WERI-Rb-1 (cell line): Measurements from ENCODE around the gene TRABD2B.

ENCODE experiments used
- DNase-seq: peaks from one replicate; pipeline ENCODE4 v3.0.0-alpha.2; 2020
- H3K27ac ChIP-seq: fragments of 250-450 bp; sonication (Bioruptor Pico); 2 replicates; pipeline ENCODE4 v1.5.1; 2020; ENCODE audit warnings: mild to moderate bottlenecking, moderate library complexity
- H3K27me3 ChIP-seq: fragments of 250-450 bp; sonication (Bioruptor Pico); 2 replicates; pipeline ENCODE4 v1.5.1; 2021; ENCODE audit warnings: mild to moderate bottlenecking, low read depth, moderate library complexity; ENCODE audit not compliant: insufficient read depth, severe bottlenecking
- H3K36me3 ChIP-seq: fragments of 250-450 bp; sonication (Bioruptor Pico); 2 replicates; pipeline ENCODE4 v1.5.1; 2020; ENCODE audit warnings: mild to moderate bottlenecking, moderate library complexity
- H3K4me3 ChIP-seq: 2 replicates; pipeline ENCODE4 v1.5.1; 2011; ENCODE audit warnings: low read depth, mild to moderate bottlenecking, control low read depth, low read length
- H3K9me3 ChIP-seq: fragments of 250-450 bp; sonication (Bioruptor Pico); 2 replicates; pipeline ENCODE4 v1.5.1; 2021; ENCODE audit warnings: mild to moderate bottlenecking, moderate library complexity; ENCODE audit not compliant: severe bottlenecking
- TF ChIP-seq, protein P1 (sequence below): IDR thresholded peaks from 2 replicates; pipeline ENCODE4 v1.5.1; 2011; ENCODE audit warnings: low read depth, mild to moderate bottlenecking, control low read depth, inconsistent platforms, low read length

The TRABD2B gene

DNA sequence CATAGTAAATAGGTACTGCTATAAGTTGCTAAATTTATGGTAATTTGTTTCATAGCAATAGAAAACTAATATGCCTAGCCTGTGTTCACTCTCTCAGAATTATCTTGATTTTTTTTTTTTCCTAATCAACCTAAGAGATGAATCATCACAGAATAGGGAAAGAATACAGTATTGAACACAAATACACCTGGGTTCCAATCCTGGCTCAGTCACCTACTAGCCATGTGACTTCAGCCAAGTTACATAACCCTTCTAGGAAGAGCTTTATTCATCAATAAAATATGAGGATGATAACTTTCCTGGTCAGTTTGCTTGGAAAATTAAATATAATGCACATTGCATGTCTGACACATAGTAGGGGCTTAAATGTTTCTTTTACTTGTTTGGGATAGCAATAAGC is 279.8 kb downstream of the TRABD2B start:
- no peak for DNase-seq
- Histone ChIP-seq H3K27me3 (peaks cover 95% of the 10 kb centered on the region), H3K9me3 (no peaks in the 10 kb centered on the region), H3K36me3 (no peaks in the 10 kb centered on the region), H3K4me3 (no peak overlapping the region), H3K27ac (no peak overlapping the region)
- TF ChIP-seq, protein P1, sequence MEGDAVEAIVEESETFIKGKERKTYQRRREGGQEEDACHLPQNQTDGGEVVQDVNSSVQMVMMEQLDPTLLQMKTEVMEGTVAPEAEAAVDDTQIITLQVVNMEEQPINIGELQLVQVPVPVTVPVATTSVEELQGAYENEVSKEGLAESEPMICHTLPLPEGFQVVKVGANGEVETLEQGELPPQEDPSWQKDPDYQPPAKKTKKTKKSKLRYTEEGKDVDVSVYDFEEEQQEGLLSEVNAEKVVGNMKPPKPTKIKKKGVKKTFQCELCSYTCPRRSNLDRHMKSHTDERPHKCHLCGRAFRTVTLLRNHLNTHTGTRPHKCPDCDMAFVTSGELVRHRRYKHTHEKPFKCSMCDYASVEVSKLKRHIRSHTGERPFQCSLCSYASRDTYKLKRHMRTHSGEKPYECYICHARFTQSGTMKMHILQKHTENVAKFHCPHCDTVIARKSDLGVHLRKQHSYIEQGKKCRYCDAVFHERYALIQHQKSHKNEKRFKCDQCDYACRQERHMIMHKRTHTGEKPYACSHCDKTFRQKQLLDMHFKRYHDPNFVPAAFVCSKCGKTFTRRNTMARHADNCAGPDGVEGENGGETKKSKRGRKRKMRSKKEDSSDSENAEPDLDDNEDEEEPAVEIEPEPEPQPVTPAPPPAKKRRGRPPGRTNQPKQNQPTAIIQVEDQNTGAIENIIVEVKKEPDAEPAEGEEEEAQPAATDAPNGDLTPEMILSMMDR: no peak

DNA sequence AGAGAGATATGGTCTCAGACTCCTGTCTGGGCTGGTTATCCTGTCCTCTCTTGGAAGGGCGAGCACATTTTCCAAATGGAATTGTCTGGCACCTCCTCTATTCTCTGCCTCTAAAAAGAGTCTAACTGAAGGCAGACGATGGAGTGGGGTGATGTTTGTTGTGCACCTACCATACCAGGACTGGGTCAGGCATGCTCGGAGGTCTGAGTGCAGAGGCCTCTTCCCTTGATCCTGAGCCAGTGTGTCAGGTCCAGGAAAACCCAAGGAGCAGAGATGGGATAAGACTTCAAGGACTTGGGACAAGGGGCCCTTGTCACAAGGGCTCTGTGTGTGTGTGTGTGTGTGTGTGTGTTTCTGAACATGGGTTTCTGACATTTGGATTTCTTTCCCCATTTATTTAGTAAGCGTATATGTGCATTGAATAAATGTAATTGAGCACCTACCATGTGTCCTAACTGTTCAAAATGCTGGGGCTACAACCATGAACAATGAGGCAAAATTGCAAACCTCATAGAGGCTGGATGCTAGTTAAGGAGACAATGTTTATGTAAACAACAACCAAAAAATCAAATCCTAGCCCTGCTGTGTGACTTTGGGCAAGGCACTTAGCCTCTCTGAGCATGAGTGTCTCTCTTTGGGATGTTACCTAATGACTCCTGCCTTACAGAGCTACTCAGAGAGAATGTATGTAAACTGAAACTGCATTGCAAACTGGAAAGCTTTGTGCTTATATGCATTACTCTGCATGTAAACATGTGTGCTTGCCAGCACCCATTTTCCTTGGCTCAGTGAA is 283.0 kb downstream of the TRABD2B start:
- TF ChIP-seq, protein P1: no peak
- H3K27me3 ChIP-seq: peaks cover 98% of the 10 kb centered on the region
- no peaks in the 10 kb centered on the region for H3K9me3 ChIP-seq
- no peak overlapping the region for H3K27ac ChIP-seq
- no peaks in the 10 kb centered on the region for H3K36me3 ChIP-seq
- DNase-seq: no peak
- H3K4me3 ChIP-seq: no peak overlapping the region

DNA sequence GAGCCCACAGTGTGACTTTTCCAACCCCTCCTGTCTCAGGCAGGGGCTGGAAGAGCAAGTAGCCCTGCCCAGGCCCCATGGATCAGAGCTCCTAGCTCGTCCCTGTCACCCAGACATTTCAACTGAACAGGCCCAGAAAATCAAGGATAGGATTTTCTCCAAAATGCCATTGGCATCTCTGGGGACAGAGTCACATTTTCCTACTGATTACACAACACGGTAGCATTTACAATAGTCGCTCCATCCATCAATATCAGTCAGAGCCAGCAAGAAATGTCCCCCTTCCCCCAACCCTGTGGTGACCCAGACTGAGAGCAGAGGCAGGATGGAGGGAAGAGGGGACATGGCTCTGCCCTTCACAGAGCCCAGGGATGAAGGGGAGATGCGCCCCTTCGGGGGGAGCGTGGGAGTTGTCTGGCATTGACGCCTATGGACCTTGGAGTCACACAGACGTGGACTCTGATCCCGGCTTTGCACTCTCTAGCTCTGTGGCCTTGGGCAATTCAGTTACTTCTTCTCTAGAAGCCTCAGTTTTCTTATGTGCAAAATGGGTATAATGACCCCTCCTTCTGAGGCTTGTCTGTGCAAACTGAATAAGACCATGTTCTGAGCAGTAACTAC is 283.7 kb downstream of the TRABD2B start:
- peaks cover 98% of the 10 kb centered on the region for H3K27me3 ChIP-seq
- no peak overlapping the region for H3K4me3 ChIP-seq
- no peaks in the 10 kb centered on the region for H3K36me3 ChIP-seq
- DNase-seq: no peak
- TF ChIP-seq, protein P1: no peak
- H3K27ac ChIP-seq: no peak overlapping the region
- H3K9me3 ChIP-seq: no peaks in the 10 kb centered on the region

- Histone ChIP-seq H3K4me3 (no peak overlapping the region), H3K9me3 (no peaks in the 10 kb centered on the region), H3K27ac (no peak overlapping the region), H3K27me3 (peaks cover 96% of the 10 kb centered on the region), H3K36me3 (no peaks in the 10 kb centered on the region)
- TF ChIP-seq, protein P1: no peak
- DNase-seq: no peak
Measured at GRCh38 chr1:47712596-47713299, 284.4 kb downstream of the TRABD2B start.

DNA sequence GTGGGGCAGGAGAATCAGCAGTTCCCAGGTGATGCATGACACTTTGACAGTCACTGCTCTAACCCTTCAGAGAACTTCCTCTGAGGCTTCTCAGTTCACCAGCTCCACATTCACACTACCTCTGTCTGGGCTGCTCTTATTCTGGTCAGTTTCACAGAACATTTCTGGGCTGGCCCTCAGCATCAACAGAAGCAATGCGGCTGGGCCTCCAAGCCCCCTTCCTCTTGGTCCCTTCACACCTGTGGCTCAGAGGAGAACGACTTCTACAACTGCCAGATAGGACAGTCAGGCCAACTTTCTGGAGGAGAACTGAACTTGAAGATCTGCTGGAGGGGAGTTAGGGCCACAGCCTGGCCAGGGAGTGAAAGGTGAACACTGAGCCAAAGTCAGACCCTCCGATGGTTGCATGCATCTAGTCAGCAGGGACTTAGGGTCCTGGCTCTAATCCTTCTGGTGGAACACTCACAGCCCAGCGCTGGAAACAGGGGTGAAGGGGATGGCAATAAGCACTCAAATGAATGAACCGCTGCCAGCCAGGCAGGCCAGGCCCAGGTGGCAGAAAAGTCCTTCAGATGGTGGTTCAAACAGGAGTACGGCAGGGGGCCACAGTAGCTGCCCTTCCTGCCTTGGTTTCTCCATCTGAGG is 285.2 kb downstream of the TRABD2B start:
- DNase-seq: no peak
- H3K36me3 ChIP-seq: no peaks in the 10 kb centered on the region
- H3K27ac ChIP-seq: no peak overlapping the region
- no peaks in the 10 kb centered on the region for H3K9me3 ChIP-seq
- no peak overlapping the region for H3K4me3 ChIP-seq
- TF ChIP-seq, protein P1: no peak
- H3K27me3 ChIP-seq: peaks cover 94% of the 10 kb centered on the region
